Subcutaneous adipose tissue (tissue), 4 donors: ENCODE measurements around the gene CSH1. TPM values are rescaled to one million over a fixed set of nuclear protein-coding genes. Genes with fewer than 3 reads are reported as not detected.

Experiments
- small RNA-seq: library from RNA; depleted of rRNA; stranded (forward); fragments of <200 nt; gene quantifications from one replicate; pipeline ENCODE3, GENCODE V24; 2016
- total RNA-seq, 4 donors: library from RNA; depleted of rRNA; stranded (reverse); fragments of >200 nt; gene quantifications; one replicate each; pipeline ENCODE4 v1.1.0, GENCODE V29; 2016
- TF ChIP-seq, protein P1 (sequence below): fragments of 450-650 bp; IDR thresholded peaks from one replicate; pipeline ENCODE4 v1.5.1; 2016; ENCODE audit warnings: low read depth, mild to moderate bottlenecking, control low read depth, antibody characterized with exemption, moderate library complexity

Gene CSH1
- total RNA-seq, 4 donors from 2014 or later = not detected

DNA sequence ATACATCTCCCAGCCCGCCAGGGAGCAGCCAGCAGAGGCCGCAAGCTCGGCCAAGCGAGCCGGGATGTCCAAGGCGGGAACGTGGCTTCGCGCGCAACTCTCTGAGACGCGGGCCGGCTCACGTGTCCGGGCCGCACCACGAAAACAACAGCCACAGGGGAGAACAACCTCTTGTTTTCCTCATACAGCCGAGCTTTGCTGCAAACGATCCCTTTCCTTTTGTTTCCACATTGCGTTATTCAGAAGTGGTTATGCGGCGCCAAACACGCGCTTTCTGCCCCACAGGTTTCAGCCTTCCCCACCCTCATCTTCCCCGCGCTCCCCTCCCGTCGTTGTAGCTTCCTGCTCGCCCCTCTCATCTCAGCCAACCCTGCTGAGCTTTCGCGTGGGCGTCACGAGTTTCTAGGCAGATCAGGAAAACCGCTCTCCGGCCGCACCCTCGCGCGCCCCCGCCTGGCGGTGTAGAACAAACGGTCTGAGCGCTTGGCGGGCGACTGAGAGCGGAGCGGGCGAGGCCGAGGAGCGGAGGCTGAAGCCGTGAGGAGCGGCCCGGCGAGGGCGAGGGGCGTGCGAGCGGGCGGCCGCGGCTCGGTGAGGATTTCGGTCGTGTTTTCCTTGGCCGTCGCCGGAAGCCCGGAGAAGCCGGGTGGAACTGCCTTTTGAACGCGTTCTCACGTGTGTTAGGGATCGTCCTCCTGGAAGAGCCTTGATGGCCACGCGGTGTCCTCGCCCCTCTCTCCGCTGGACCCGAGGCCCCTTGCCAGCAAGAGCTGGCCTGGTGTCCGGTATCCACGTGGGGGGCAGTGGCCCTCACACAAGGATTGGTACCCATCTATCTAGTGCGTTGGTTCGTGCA is 47.3 kb downstream of the CSH1 start:
- TF ChIP-seq, protein P1, sequence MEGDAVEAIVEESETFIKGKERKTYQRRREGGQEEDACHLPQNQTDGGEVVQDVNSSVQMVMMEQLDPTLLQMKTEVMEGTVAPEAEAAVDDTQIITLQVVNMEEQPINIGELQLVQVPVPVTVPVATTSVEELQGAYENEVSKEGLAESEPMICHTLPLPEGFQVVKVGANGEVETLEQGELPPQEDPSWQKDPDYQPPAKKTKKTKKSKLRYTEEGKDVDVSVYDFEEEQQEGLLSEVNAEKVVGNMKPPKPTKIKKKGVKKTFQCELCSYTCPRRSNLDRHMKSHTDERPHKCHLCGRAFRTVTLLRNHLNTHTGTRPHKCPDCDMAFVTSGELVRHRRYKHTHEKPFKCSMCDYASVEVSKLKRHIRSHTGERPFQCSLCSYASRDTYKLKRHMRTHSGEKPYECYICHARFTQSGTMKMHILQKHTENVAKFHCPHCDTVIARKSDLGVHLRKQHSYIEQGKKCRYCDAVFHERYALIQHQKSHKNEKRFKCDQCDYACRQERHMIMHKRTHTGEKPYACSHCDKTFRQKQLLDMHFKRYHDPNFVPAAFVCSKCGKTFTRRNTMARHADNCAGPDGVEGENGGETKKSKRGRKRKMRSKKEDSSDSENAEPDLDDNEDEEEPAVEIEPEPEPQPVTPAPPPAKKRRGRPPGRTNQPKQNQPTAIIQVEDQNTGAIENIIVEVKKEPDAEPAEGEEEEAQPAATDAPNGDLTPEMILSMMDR = no peak

DNA sequence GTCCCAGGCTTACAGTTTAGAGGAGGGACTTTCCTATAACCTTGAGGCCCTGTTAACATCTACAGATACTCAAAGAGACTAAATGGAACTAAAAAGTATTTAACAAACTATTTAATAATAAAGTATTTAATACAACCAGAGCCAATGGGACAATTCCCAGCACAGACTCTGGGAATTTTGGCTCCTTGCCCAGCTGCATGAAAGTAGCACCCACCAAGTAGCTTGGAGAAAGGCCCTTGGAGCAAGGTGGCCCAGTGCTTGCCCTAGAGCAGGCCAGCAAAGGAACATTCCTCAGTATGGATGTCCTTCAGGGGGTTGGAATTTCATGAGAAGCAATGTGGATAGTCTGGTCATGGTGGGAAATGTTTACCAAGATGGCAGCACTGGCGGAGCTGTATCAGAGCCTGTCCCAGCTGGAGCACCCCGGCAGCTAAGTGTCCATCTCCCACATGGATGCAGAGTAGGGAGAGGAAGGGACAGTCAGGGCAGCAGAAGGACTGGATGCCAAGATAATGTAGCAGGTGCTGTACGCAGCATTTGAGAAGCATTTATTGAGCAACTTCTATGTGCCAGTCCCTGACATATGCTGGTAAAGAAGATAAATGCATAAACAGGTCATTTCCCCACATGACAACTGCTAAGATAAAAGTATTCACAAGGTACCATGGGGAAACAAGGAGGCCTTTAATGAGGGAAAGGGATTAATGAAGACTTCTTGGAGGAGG is 48.7 kb downstream of the CSH1 start:
- TF ChIP-seq, protein P1 = no peak

DNA sequence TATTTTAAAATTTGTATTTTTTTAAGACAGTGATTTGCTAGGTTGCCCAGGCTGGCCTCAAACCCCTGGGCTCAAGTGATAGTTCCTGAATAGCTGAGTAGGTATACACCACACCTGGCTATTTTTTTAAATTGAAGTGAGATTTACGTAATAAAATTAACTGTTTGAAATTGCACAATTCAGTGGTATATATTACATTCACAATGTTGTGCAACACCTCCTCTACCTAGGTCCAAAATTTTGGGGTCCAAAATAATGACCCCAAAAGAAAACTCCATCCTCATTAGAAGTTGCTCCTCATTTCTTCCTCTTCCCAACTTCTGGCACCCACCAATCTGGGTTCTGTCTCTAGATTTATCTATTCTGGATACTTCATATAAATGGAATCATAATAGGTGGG is 50.9 kb downstream of the CSH1 start:
- TF ChIP-seq, protein P1 = no peak

Small RNA genes within 50 kb of the gene (small RNA-seq; reads per million reads assigned to genes)
- not detected for gene AC040958.1
- not detected for gene AC127029.1
- not detected for gene GH1

Other genes starting within 250 kb of the CSH1 start
- 10 to 100 TPM in 1 of 4 donors, 1 to 10 TPM in 3; 1.3 to 17.8 (median 6.0) TPM for gene LIMD2, start 196.4 kb downstream of the CSH1 start, total RNA-seq
- 10 to 100 TPM; 22.9 to 36.0 (median 31.8) TPM for gene STRADA, start 154.8 kb downstream of the CSH1 start, total RNA-seq
- 10 to 100 TPM; 45.6 to 60.0 (median 51.3) TPM for gene CCDC47, start 123.0 kb downstream of the CSH1 start, total RNA-seq
- 100 to 1,000 TPM; 121 to 179 (median 144) TPM for gene DDX42, start 122.4 kb downstream of the CSH1 start, total RNA-seq
- 100 to 1,000 TPM in 1 of 4 donors, 10 to 100 TPM in 3; 66.0 to 127 (median 83.2) TPM for gene PSMC5, start 69.1 kb downstream of the CSH1 start, total RNA-seq
- 10 to 100 TPM; 33.1 to 45.6 (median 38.8) TPM for gene FTSJ3, start 68.9 kb downstream of the CSH1 start, total RNA-seq
- 100 to 1,000 TPM; 101 to 246 (median 141) TPM for gene SMARCD2, start 53.9 kb downstream of the CSH1 start, total RNA-seq
- gene CSH2, start 22.9 kb downstream of the CSH1 start, total RNA-seq = not detected
- gene GH2, start 14.6 kb downstream of the CSH1 start, total RNA-seq = not detected
- not detected for gene CSHL1, start 14.7 kb upstream of the CSH1 start, total RNA-seq
- gene GH1, start 22.3 kb upstream of the CSH1 start, total RNA-seq = not detected
- 1 to 10 TPM; 3.1 to 4.6 (median 3.8) TPM for gene CD79B, start 35.8 kb upstream of the CSH1 start, total RNA-seq
- gene SCN4A, start 76.3 kb upstream of the CSH1 start, total RNA-seq = 10 to 100 TPM in 2 of 4 donors, 1 to 10 TPM in 2; 6.2 to 43.3 (median 18.1) TPM
- gene PRR29, start 101.8 kb upstream of the CSH1 start, total RNA-seq = under 1 TPM in 3 of 4 donors, not detected in 1; 0.17 to 0.82 (median 0.57) TPM
- 10 to 100 TPM; 45.6 to 92.1 (median 69.8) TPM for gene ICAM2, start 124.1 kb upstream of the CSH1 start, total RNA-seq
- 10 to 100 TPM in 3 of 4 donors, 1 to 10 TPM in 1; 9.6 to 13.1 (median 11.7) TPM for gene ERN1, start 233.6 kb upstream of the CSH1 start, total RNA-seq